Prostate gland (tissue), 2 donors: ENCODE data around the gene NARS2. TPM values are rescaled to one million over a fixed set of nuclear protein-coding genes. Genes with fewer than 3 reads are reported as not detected.
"Not testable (repeated sequence)": the region's sequence is repeated elsewhere in the genome, so short reads cannot be mapped to it uniquely, and the experiment has no call there.

Experiments
- DNase-seq: peaks from one replicate; pipeline ENCODE4 v3.0.0-alpha.2; 2019; ENCODE audit warnings: low spot score
- H3K27ac ChIP-seq, 2 donors: fragments of 200-600 bp; sonication (generic); 2 replicates each; pipeline ENCODE4 v1.5.1; 2017 to 2019
- H3K27me3 ChIP-seq: fragments of 200-600 bp; sonication (generic); replicated peaks from 2 replicates; pipeline ENCODE4 v1.5.1; 2019; ENCODE audit not compliant: insufficient read depth
- H3K36me3 ChIP-seq, 2 donors: fragments of 200-600 bp; sonication (generic); 1 replicate in 1 of 2; 2 replicates in 1 of 2; pipeline versions ENCODE4 v1.5.1 to v1.8.1; 2017 to 2019
- H3K4me1 ChIP-seq: fragments of 200-600 bp; sonication (generic); replicated peaks from 2 replicates; pipeline ENCODE4 v1.5.1; 2019
- H3K4me3 ChIP-seq, 2 donors: fragments of 200-600 bp; sonication (generic); 2 replicates each; pipeline ENCODE4 v1.5.1; 2017 to 2019
- H3K9me3 ChIP-seq: fragments of 200-600 bp; sonication (generic); 2 replicates; pipeline ENCODE4 v1.5.1; 2017
- POLR2A ChIP-seq: fragments of 450-650 bp; IDR thresholded peaks from one replicate; pipeline ENCODE4 v1.6.1; 2016; ENCODE audit warnings: antibody characterized with exemption, mild to moderate bottlenecking
- POLR2AphosphoS5 ChIP-seq: sonication (generic); formaldehyde crosslinking; IDR thresholded peaks from one replicate; pipeline ENCODE4 v1.6.1; 2017; ENCODE audit warnings: antibody characterized with exemption
- WGBS: methylation state at CpG from one replicate; pipeline ENCODE4 v1.1.5; 2018; 5-methylcytosine and 5-hydroxymethylcytosine counted together
- intact Hi-C: fragments of 100-400 bp; cut with DNase I; formaldehyde crosslinking; loops from one replicate; pipeline ENCODE4 v1.14.2; 2022
- total RNA-seq, 2 donors: library from RNA; depleted of rRNA; stranded (reverse); fragments of >200 nt; gene quantifications; one replicate each; pipeline ENCODE4 v1.1.0, GENCODE V29; 2016
- TF ChIP-seq, protein P1 (sequence below), 4 experiments: fragments of 200-600 bp in 2 of 4; fragments of 450-650 bp in 2 of 4; sonication (generic) in 2 of 4; IDR thresholded peaks; 1 replicate in 3 of 4; 2 replicates in 1 of 4; pipeline ENCODE4 v1.5.1; 2016 to 2019; ENCODE audit warnings: antibody characterized with exemption in 4 of 4, mild to moderate bottlenecking in 2 of 4, moderate library complexity in 2 of 4

The NARS2 gene
- total RNA-seq, 2 donors from 2014 or later = 21.8 to 25.2 TPM

DNA sequence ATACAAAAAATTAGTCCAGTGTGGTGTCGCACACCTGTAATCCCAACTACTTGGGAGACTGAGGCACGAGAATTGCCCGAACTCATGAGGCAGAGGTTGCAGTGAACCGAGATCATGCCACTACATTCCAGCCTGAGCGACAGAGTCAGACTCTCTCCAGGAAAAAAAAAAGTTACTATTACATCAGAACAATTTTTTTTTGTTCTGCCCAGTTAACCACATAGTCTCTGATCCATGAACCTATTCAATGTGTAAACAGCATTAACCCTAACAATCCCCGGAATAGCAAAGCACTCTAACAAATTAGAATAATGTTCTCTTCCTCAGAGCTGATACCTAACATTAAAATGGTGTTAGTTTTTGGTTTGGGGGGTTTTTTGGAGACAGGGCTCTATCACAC lies 4.6 kb downstream of the NARS2 start:
- intact Hi-C loops = loop anchor here (10.0 kb wide), 1 partner anchor 745 kb away; the partner anchor contains the start of genes AAMDC and RSF1
- TF ChIP-seq POLR2A = no peak
- TF ChIP-seq, protein P1, sequence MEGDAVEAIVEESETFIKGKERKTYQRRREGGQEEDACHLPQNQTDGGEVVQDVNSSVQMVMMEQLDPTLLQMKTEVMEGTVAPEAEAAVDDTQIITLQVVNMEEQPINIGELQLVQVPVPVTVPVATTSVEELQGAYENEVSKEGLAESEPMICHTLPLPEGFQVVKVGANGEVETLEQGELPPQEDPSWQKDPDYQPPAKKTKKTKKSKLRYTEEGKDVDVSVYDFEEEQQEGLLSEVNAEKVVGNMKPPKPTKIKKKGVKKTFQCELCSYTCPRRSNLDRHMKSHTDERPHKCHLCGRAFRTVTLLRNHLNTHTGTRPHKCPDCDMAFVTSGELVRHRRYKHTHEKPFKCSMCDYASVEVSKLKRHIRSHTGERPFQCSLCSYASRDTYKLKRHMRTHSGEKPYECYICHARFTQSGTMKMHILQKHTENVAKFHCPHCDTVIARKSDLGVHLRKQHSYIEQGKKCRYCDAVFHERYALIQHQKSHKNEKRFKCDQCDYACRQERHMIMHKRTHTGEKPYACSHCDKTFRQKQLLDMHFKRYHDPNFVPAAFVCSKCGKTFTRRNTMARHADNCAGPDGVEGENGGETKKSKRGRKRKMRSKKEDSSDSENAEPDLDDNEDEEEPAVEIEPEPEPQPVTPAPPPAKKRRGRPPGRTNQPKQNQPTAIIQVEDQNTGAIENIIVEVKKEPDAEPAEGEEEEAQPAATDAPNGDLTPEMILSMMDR (IDR thresholded peaks at IDR 0.05) = no peak
- TF ChIP-seq POLR2AphosphoS5 = no peak
- H3K4me3 ChIP-seq = no peak overlapping the region
- no peaks in the 10 kb centered on the region for H3K36me3 ChIP-seq
- no peaks in the 10 kb centered on the region for H3K27me3 ChIP-seq
- no peaks in the 10 kb centered on the region for H3K4me1 ChIP-seq
- DNase-seq = no peak
- 97% methylated on average over 6 of the region's 6 CpGs for WGBS
- no peaks in the 10 kb centered on the region for H3K9me3 ChIP-seq
- no peak overlapping the region for H3K27ac ChIP-seq

DNA sequence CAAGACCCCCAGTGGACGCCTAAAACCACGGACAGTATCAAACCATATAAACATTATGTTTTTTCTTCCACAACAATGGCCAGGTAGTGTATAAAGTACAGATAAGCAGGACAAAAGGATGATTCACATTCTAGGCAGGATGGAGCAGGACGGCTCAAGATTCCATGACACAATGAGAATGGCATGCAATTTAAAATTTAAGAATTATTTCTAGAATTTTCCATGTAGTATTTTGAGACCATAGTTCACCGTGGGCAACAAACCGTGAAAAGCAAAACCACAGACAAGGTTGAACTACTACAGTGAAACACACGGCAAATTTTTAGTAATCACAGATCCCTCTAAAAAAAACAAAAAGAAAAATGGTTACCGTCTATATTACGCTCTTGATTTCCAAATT lies 7.5 kb downstream of the NARS2 start:
- Histone ChIP-seq H3K36me3 (no peaks in the 10 kb centered on the region), H3K4me3 (no peak overlapping the region)
- intact Hi-C loops = loop anchor here (5.0 kb wide), 1 partner anchor 425 kb away; no protein-coding TSS in a partner anchor

DNA sequence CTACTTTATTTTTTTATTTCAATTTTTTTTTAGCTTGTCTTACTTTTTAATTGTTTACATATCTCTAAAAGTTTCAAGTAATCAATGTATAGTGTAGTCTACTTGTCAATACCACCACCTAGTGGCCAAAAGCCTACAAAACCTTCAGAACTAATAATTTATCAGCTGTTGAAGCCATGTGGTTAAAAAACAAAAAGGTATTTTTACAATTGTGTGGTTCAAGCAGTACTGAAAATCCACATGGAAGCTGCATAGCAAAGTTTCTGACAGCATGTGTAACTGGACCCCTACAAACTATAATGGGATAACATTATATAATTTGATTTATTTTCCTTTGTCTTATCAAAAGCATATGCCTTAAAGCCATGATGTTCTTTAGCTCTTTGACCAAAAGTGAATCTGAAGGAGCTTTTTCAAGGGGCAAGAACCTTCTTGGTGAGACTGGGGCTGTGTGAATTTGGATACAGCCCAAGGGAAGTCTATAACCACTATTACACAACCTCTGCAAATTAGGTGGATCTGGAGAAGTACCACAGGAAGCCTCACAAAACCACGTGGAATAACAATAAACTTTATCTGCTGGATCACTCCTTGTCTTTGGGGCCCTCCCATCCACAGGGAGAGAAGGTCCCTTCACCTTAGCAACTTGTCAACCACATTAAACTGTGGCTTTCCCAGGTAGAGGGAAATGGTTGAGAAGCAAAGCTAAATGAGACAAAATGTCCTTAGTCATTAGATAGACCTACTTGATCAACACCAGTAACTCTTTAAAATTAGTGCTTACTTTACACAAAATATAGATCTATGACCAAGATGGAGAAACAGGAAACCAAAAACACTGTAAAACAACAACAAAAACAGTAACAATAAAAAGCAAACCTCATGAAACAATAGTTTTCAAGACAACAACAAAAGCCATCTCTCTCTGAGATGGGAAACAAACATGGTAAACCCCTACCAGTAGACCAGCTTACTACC lies 9.9 kb downstream of the NARS2 start:
- Histone ChIP-seq H3K9me3 (no peaks in the 10 kb centered on the region), H3K27ac (no peak overlapping the region), H3K4me1 (peaks cover 6% of the 10 kb centered on the region), H3K36me3 (no peaks in the 10 kb centered on the region), H3K27me3 (no peaks in the 10 kb centered on the region), H3K4me3 (no peak overlapping the region)
- intact Hi-C loops = loop anchor here (2.0 to 5.0 kb wide), 3 partner anchors 147 to 422 kb away; partner anchors contain the start of gene GAB2
- TF ChIP-seq POLR2A = no peak
- TF ChIP-seq, protein P1 (IDR thresholded peaks at IDR 0.05) = peak; percentile 63 to 84 (median 78)
- peak; percentile 23 for TF ChIP-seq POLR2AphosphoS5
- WGBS = 0% methylated on average over 1 of the region's 1 CpG
- peak; percentile 68 for DNase-seq

More for the DNA sequence above, 7.5 kb downstream of the NARS2 start:
- Histone ChIP-seq H3K27ac (no peak overlapping the region), H3K4me1 (no peaks in the 10 kb centered on the region), H3K27me3 (no peaks in the 10 kb centered on the region), H3K9me3 (no peaks in the 10 kb centered on the region)
- WGBS = 73% methylated on average over 8 of the region's 8 CpGs
- TF ChIP-seq POLR2AphosphoS5 = no peak
- TF ChIP-seq, protein P1 (IDR thresholded peaks at IDR 0.05) = no peak
- no peak for TF ChIP-seq POLR2A
- no peak for DNase-seq

DNA sequence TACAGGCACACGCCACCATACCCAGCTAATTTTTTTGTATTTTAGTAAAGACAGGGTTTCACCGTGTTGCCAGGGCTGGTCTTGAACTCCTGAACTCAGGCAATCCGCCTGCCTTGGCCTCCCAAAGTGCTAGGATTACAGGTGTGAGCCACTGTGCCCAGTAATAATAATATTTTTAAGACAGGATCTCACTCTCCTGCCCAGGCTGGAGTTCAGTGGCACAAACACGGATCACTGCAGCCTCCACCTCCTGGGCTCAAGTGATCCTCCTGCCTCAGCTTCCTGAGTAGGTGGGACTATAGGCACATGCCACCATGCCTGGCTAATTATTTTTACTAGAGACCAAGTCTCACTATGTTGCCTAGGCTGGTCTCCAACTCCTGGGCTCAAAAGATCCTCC lies 10.6 kb downstream of the NARS2 start:
- H3K9me3 ChIP-seq, DNase-seq, H3K4me3 ChIP-seq, H3K27ac ChIP-seq, H3K27me3 ChIP-seq, H3K4me1 ChIP-seq, H3K36me3 ChIP-seq: not testable (repeated sequence)
- intact Hi-C loops = loop anchor here (2.0 to 5.0 kb wide), 2 partner anchors 147 to 335 kb away; partner anchors contain the start of gene GAB2
- 83% methylated on average over 4 of the region's 4 CpGs for WGBS

DNA sequence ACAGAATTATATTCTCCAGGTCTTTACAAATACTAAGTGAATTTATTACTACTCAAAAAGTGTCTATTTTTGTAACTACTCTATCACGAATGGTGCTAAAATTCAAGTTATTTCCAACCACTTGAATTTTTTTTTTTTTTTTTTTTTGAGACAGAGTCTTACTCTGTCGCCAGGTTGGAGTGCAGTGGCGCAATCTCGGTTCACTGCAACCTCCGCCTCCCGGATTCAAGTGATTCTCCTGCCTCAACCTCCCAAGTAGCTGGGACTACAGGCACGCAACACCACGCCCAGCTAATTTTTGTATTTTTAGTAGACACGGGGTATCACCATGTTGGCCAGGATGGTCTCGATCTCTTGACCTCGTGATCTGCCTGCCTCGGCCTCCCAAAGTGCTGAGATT lies 11.6 kb downstream of the NARS2 start:
- intact Hi-C loops = loop anchor here (5.0 kb wide), 1 partner anchor 146 kb away; the partner anchor contains the start of gene GAB2
- not testable (repeated sequence) for H3K27ac ChIP-seq
- WGBS = 89% methylated on average over 12 of the region's 12 CpGs

More for the DNA sequence above, 11.6 kb downstream of the NARS2 start:
- not testable (repeated sequence) for H3K27me3 ChIP-seq, H3K4me3 ChIP-seq, DNase-seq, H3K9me3 ChIP-seq, H3K36me3 ChIP-seq, H3K4me1 ChIP-seq
